Measurements from ENCODE around the gene FOXN3. TPM values are rescaled to one million over a fixed set of nuclear protein-coding genes. Genes with fewer than 3 reads are reported as not detected.

Gene FOXN3
- total RNA-seq, 2 donors from 2014 or later, result 53.9 to 141 TPM

GRCh38 chr14:89394972-89395371 is 22.1 kb downstream of the FOXN3 start:
- WGBS, result 76% methylated on average over 4 of the region's 4 CpGs
- H3K27me3 ChIP-seq (replicated peaks; ENCODE audit: insufficient read depth), result no peaks in the 10 kb centered on the region
- intact Hi-C loops (cut with DNase I), result no loop called here
- H3K9me3 ChIP-seq, result no peaks in the 10 kb centered on the region
- DNase-seq (ENCODE audit: low spot score), result no peak
- TF ChIP-seq CTCF (IDR thresholded peaks at IDR 0.05) (no peak), POLR2A (IDR thresholded peaks at IDR 0.05) (no peak), POLR2AphosphoS5 (IDR thresholded peaks at IDR 0.05) (no peak)
- no peaks in the 10 kb centered on the region for H3K36me3 ChIP-seq
- H3K4me3 ChIP-seq, result no peak overlapping the region
- H3K4me1 ChIP-seq (replicated peaks), result no peaks in the 10 kb centered on the region
- no peak overlapping the region for H3K27ac ChIP-seq

- DNase-seq (ENCODE audit: low spot score), result no peak
- no peak overlapping the region for H3K27ac ChIP-seq
These were observed 23.7 kb downstream of the FOXN3 start for GRCh38 chr14:89393222-89393745.

GRCh38 chr14:89392181-89392580 is 24.9 kb downstream of the FOXN3 start:
- Histone ChIP-seq H3K9me3 (no peaks in the 10 kb centered on the region), H3K36me3 (no peaks in the 10 kb centered on the region), H3K4me1 (replicated peaks) (no peaks in the 10 kb centered on the region), H3K27ac (no peak overlapping the region), H3K27me3 (replicated peaks; ENCODE audit: insufficient read depth) (no peaks in the 10 kb centered on the region), H3K4me3 (no peak overlapping the region)
- 88% methylated on average over 5 of the region's 5 CpGs for WGBS
- intact Hi-C loops (cut with DNase I), result no loop called here
- DNase-seq (ENCODE audit: low spot score), result no peak
- TF ChIP-seq CTCF (IDR thresholded peaks at IDR 0.05) (no peak), POLR2AphosphoS5 (IDR thresholded peaks at IDR 0.05) (no peak), POLR2A (IDR thresholded peaks at IDR 0.05) (no peak)

More at GRCh38 chr14:89393222-89393745, 23.7 kb downstream of the FOXN3 start:
- WGBS, result 90% methylated on average over 6 of the region's 6 CpGs
- no peaks in the 10 kb centered on the region for H3K27me3 ChIP-seq (replicated peaks; ENCODE audit: insufficient read depth)
- intact Hi-C loops (cut with DNase I), result no loop called here
- no peaks in the 10 kb centered on the region for H3K4me1 ChIP-seq (replicated peaks)
- H3K4me3 ChIP-seq, result no peak overlapping the region
- H3K36me3 ChIP-seq, result no peaks in the 10 kb centered on the region
- TF ChIP-seq CTCF (IDR thresholded peaks at IDR 0.05) (no peak), POLR2AphosphoS5 (IDR thresholded peaks at IDR 0.05) (no peak), POLR2A (IDR thresholded peaks at IDR 0.05) (no peak)
- no peaks in the 10 kb centered on the region for H3K9me3 ChIP-seq

GRCh38 chr14:89391556-89391955 is 25.5 kb downstream of the FOXN3 start:
- intact Hi-C loops (cut with DNase I), result no loop called here
- DNase-seq (ENCODE audit: low spot score), result no peak
- no peak overlapping the region for H3K27ac ChIP-seq
- H3K9me3 ChIP-seq, result no peaks in the 10 kb centered on the region
- H3K27me3 ChIP-seq (replicated peaks; ENCODE audit: insufficient read depth), result no peaks in the 10 kb centered on the region
- 98% methylated on average over 8 of the region's 8 CpGs for WGBS
- no peak for TF ChIP-seq POLR2A (IDR thresholded peaks at IDR 0.05)
- no peak for TF ChIP-seq POLR2AphosphoS5 (IDR thresholded peaks at IDR 0.05)
- no peak for TF ChIP-seq CTCF (IDR thresholded peaks at IDR 0.05)
- no peak overlapping the region for H3K4me3 ChIP-seq
- H3K36me3 ChIP-seq, result no peaks in the 10 kb centered on the region
- H3K4me1 ChIP-seq (replicated peaks), result no peaks in the 10 kb centered on the region

- no peaks in the 10 kb centered on the region for H3K9me3 ChIP-seq
- H3K4me3 ChIP-seq, result no peak overlapping the region
- intact Hi-C loops (cut with DNase I), result no loop called here
- no peak for TF ChIP-seq POLR2A (IDR thresholded peaks at IDR 0.05)
- no peak for TF ChIP-seq CTCF (IDR thresholded peaks at IDR 0.05)
- no peak for TF ChIP-seq POLR2AphosphoS5 (IDR thresholded peaks at IDR 0.05)
- DNase-seq (ENCODE audit: low spot score), result no peak
- no peaks in the 10 kb centered on the region for H3K27me3 ChIP-seq (replicated peaks; ENCODE audit: insufficient read depth)
- no peak overlapping the region for H3K27ac ChIP-seq
- peaks cover 1% of the 10 kb centered on the region for H3K4me1 ChIP-seq (replicated peaks)
- H3K36me3 ChIP-seq, result no peaks in the 10 kb centered on the region
- WGBS, result 84% methylated on average over 9 of the region's 9 CpGs
These were observed 25.9 kb downstream of the FOXN3 start for GRCh38 chr14:89391123-89391522.
